Measurements from ENCODE around the gene ABTB2. TPM values are rescaled to one million over a fixed set of nuclear protein-coding genes. Genes with fewer than 3 reads are reported as not detected.

The ABTB2 gene
- total RNA-seq, 6 experiments from 2014 or later, result 6.0 to 14.9 (median 10.0) TPM

DNA sequence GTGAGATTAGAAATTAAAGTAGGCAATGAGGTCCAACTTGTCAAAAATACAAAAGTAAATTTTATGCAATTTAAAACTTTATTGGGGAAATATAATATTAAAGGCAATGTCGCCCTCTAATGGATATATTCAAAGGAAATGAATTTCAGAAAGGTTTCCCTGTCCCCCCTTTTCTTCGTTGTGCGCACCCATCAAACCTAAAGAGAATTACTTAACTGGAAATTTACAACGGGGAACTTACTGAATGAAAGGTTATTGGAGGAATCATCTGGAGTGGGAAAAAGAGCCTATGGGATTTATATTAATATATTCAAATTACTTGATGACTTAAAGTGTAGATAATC lies 1.7 kb upstream of the ABTB2 start:
- no peaks in the 10 kb centered on the region for H3K9me3 ChIP-seq
- 0% methylated on average over 4 of the region's 4 CpGs for WGBS (ENCODE audit: insufficient coverage, low coverage, low lambda C conversion rate, missing lambda C conversion rate)
- DNase-seq (no peak), ATAC-seq (no peak)
- H3K4me3 ChIP-seq, result peak overlapping the region; percentile 42 to 51 (median 49)
- no peaks in the 10 kb centered on the region for H3K36me3 ChIP-seq
- intact Hi-C loops (cut with DNase I), result loop anchor here in 1 of 2 donors (5.0 kb wide), 1 partner anchor 187 kb away; no protein-coding TSS in a partner anchor
- TF ChIP-seq, protein P1, sequence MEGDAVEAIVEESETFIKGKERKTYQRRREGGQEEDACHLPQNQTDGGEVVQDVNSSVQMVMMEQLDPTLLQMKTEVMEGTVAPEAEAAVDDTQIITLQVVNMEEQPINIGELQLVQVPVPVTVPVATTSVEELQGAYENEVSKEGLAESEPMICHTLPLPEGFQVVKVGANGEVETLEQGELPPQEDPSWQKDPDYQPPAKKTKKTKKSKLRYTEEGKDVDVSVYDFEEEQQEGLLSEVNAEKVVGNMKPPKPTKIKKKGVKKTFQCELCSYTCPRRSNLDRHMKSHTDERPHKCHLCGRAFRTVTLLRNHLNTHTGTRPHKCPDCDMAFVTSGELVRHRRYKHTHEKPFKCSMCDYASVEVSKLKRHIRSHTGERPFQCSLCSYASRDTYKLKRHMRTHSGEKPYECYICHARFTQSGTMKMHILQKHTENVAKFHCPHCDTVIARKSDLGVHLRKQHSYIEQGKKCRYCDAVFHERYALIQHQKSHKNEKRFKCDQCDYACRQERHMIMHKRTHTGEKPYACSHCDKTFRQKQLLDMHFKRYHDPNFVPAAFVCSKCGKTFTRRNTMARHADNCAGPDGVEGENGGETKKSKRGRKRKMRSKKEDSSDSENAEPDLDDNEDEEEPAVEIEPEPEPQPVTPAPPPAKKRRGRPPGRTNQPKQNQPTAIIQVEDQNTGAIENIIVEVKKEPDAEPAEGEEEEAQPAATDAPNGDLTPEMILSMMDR (IDR thresholded peaks at IDR 0.05), result peak in 3 of 4 donors; percentile 23 to 51 (median 46)
- TF ChIP-seq POLR2A (IDR thresholded peaks at IDR 0.05), result no peak
- peaks cover 0 to 33% (median 0%) of the 10 kb centered on the region in 4 donors for H3K4me1 ChIP-seq
- no peaks in the 10 kb centered on the region for H3K27me3 ChIP-seq
- no peak overlapping the region for H3K27ac ChIP-seq

DNA sequence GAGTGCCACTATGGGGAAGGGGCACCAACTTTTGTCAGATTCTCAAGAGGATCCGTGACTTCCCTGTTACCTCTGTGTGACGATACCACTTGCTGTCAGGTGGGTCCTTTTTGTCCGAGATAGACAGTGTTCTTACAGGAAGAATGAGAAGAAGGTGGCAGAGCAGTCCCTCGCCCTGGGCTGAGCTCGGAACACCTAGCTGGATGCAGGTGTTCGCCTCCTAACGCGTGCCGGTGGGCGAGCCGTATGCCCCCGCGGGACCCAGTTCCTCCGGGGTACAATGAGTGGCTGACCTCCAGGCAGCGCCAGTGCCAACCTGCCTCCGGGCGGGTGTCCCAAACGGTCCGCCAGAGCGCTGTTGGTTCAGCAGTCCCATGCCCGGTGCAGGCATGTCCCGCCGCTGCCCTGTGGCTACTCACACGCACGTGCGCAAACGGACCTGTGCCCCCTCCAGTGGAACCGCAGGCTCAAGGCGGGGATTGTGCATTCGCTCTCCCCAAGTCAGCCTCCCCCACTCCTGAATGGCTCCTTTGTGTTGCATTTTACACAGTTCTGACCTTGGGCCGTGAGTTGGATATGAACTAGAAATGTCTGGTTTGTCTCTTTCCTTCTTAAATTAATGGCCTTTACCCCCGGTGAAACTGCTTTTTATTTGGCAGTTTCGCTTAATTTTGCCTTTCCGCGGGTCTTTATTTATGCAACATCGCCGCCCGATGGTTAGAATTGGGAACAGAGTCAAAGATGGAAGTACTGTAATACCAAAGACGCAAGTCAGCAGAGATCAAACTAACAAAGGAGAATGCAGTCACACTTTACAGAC lies 1.1 kb upstream of the ABTB2 start:
- no peaks in the 10 kb centered on the region for H3K9me3 ChIP-seq
- H3K27me3 ChIP-seq, result no peaks in the 10 kb centered on the region
- H3K36me3 ChIP-seq, result no peaks in the 10 kb centered on the region
- peak overlapping the region; percentile 60 to 92 (median 77) for H3K27ac ChIP-seq
- intact Hi-C loops (cut with DNase I), result loop anchor here in 1 of 2 donors (5.0 kb wide), 1 partner anchor 187 kb away; no protein-coding TSS in a partner anchor
- DNase-seq, result peak; percentile 87 to 95 (median 94)
- H3K4me3 ChIP-seq, result peak overlapping the region; percentile 42 to 51 (median 49)
- peak; percentile 51 to 73 (median 58) for ATAC-seq
- peaks cover 0 to 28% (median 0%) of the 10 kb centered on the region in 4 donors for H3K4me1 ChIP-seq
- TF ChIP-seq POLR2A (IDR thresholded peaks at IDR 0.05), result no peak
- TF ChIP-seq, protein P1 (IDR thresholded peaks at IDR 0.05), result peak; percentile 78 to 98 (median 80)
- WGBS (ENCODE audit: insufficient coverage, low coverage, low lambda C conversion rate, missing lambda C conversion rate), result under 1% methylated on average over 19 of the region's 39 CpGs

DNA sequence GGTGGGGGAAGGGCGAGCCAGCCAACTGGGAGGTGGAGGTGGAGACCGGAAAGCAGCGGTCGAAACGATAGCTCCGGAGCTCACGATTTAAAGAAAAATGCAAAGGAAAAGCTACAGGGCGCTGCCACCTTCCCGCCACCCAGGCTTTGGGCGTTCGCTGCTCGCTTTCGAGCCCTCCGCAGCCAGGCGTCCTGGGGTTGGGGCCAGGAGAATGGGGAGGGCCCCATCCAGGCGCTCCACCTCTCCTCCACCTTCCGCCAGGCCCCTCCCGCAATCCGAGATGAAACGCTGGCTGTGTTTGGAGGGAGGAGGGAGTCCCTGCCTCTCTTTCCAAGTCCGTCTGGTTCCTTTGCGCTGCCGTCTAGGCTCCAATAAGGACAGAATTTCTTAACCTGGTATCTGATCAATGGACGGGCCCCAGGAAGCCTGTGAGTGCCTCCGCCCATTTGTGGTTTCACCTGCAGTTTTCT lies 483 bp upstream of the ABTB2 start:
- H3K4me3 ChIP-seq, result peak overlapping the region; percentile 42 to 51 (median 49)
- DNase-seq (peak; percentile 80 to 91 (median 89)), ATAC-seq (peak; percentile 51 to 71 (median 60))
- H3K36me3 ChIP-seq, result no peaks in the 10 kb centered on the region
- H3K4me1 ChIP-seq, result peaks cover 0 to 22% (median 0%) of the 10 kb centered on the region in 4 donors
- H3K27me3 ChIP-seq, result no peaks in the 10 kb centered on the region
- no peaks in the 10 kb centered on the region for H3K9me3 ChIP-seq
- TF ChIP-seq POLR2A (IDR thresholded peaks at IDR 0.05), result no peak
- peak overlapping the region; percentile 60 to 92 (median 77) for H3K27ac ChIP-seq
- intact Hi-C loops (cut with DNase I), result loop anchor here in 1 of 2 donors (5.0 kb wide), 1 partner anchor 186 kb away; no protein-coding TSS in a partner anchor
- WGBS (ENCODE audit: insufficient coverage, low coverage, low lambda C conversion rate, missing lambda C conversion rate), result 2% methylated on average over 13 of the region's 25 CpGs

DNA sequence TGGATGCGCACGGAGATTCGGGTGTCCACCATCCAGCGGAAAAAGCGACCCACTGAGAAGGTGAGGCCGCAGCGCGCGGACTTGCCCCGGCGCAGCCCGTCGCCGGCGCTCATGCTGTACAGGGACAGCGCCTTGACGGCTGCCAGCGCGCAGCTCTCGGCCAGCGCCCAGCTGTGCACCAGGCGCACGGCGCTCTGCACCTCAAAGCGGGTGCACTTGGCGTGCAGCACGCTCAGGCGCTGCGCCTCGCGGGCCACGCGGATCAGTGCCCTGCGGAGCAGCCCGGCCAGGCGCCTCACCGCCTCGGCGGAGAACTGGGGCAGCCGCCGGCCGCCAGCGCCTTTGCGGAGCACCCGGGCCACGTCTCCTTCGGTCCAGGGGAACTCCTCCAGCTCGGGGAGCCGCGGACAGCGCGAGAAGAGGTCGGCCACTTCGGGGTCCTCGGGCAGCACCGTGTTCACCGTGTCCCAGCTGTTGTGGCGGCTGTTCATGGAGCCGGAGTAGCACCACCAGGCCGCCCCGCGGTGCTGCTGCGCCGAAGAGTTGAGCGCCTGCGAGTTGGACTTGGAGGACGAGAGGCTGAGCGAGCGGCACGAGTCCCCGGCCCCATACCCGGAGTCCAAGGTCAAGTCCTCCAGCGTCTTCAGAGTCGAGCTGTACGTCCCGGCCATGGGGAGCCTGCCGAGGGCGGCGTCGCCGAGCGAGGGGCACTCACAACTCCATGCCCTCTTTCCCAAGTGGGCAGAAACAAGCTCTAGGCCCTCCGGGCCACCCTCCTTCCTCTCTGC lies 703 bp downstream of the ABTB2 start:
- Histone ChIP-seq H3K4me1 (peaks cover 0 to 19% (median 0%) of the 10 kb centered on the region in 4 donors), H3K9me3 (no peaks in the 10 kb centered on the region), H3K4me3 (peak overlapping the region; percentile 68 to 86 (median 71)), H3K36me3 (no peaks in the 10 kb centered on the region), H3K27me3 (no peaks in the 10 kb centered on the region), H3K27ac (peak overlapping the region; percentile 58 to 64 (median 61))
- peak; percentile 74 to 84 (median 83) for DNase-seq
- WGBS (ENCODE audit: insufficient coverage, low coverage, low lambda C conversion rate, missing lambda C conversion rate), result 0% methylated on average over 4 of the region's 83 CpGs
- intact Hi-C loops (cut with DNase I), result loop anchor here in 1 of 2 donors (5.0 kb wide), 1 partner anchor 185 kb away; no protein-coding TSS in a partner anchor
- TF ChIP-seq, protein P1 (IDR thresholded peaks at IDR 0.05), result peak in 1 of 4 donors; percentile 9
- peak; percentile 28 for TF ChIP-seq POLR2A (IDR thresholded peaks at IDR 0.05)
- peak; percentile 14 to 61 (median 57) for ATAC-seq

All from right lobe of liver (tissue), 6 donors.